H1 (cell line): ENCODE results near the gene CDC42EP5. TPM values are rescaled to one million over a fixed set of nuclear protein-coding genes. Genes with fewer than 3 reads are reported as not detected.

Source experiments
- CTCF ChIA-PET: fragments of 300-600 bp; sonication (Branson Sonifier 250); formaldehyde crosslinking; loops from one replicate; lab custom pipeline; 2021; ENCODE audit not compliant: partially characterized antibody; lab: Charles Lee
- POLR2A ChIA-PET: fragments of 300-600 bp; sonication (Branson Sonifier 250); formaldehyde crosslinking; loops from one replicate; lab custom pipeline; 2021; ENCODE audit warnings: inconsistent platforms; ENCODE audit not compliant: partially characterized antibody; lab: Charles Lee
- DNase-seq, 2 experiments: peaks; one replicate each; pipeline versions ENCODE4 v3.0.0 to v3.0.0-alpha.2; 2010 to 2022; ENCODE audit warnings: low spot score in 2 of 2, low read depth in 1 of 2, mixed read lengths in 1 of 2
- FAIRE-seq: peaks from 2 replicates; lab custom pipeline; 2011; peaks lifted over from hg19 to GRCh38; lab: Jason Lieb, UNC
- H2AFZ ChIP-seq: 2 replicates; pipeline ENCODE4 v1.8.1; 2012; ENCODE audit warnings: low read length, inconsistent platforms
- H2AK5ac ChIP-seq: 2 replicates; pipeline ENCODE4 v1.6.1; 2013; ENCODE audit warnings: low read depth, low read length
- H2BK120ac ChIP-seq: replicated peaks from 2 replicates; pipeline ENCODE3; 2013; ENCODE audit warnings: low read depth, low read length, inconsistent platforms
- H2BK12ac ChIP-seq: 2 replicates; pipeline ENCODE4 v1.6.1; 2013; ENCODE audit warnings: low read depth, low read length
- H2BK15ac ChIP-seq: 2 replicates; pipeline ENCODE4 v1.6.1; 2013; ENCODE audit warnings: low read length
- H2BK20ac ChIP-seq: 2 replicates; pipeline ENCODE4 v1.6.1; 2013; ENCODE audit warnings: low read length
- H2BK5ac ChIP-seq: 2 replicates; pipeline ENCODE4 v1.6.1; 2013; ENCODE audit warnings: low read depth, low read length
- H3K14ac ChIP-seq: 2 replicates; pipeline ENCODE4 v1.6.1; 2013; ENCODE audit warnings: inconsistent platforms; ENCODE audit not compliant: insufficient read length
- H3K18ac ChIP-seq: 2 replicates; pipeline ENCODE4 v1.6.1; 2013; ENCODE audit warnings: low read length; ENCODE audit errors: extremely low read depth
- H3K23ac ChIP-seq: 2 replicates; pipeline ENCODE4 v1.6.1; 2013; ENCODE audit warnings: inconsistent platforms; ENCODE audit not compliant: insufficient read length
- H3K23me2 ChIP-seq: 2 replicates; pipeline ENCODE4 v1.6.1; 2013; ENCODE audit warnings: low read depth, low read length
- H3K27ac ChIP-seq: 2 replicates; pipeline ENCODE4 v1.6.1; 2011; ENCODE audit warnings: low read depth, low read length, inconsistent platforms
- H3K27me3 ChIP-seq, 4 experiments: replicated peaks in 1 of 4; 1 replicate in 1 of 4; 2 replicates in 3 of 4; pipeline versions ENCODE4 v1.6.1 to v1.8.1; 2011 to 2013; ENCODE audit warnings: low read length in 3 of 4, mild to moderate bottlenecking in 3 of 4, inconsistent platforms in 2 of 4, mixed read lengths in 2 of 4, moderate library complexity in 1 of 4; ENCODE audit not compliant: control insufficient read depth in 3 of 4, insufficient read depth in 3 of 4; ENCODE audit errors: extremely low read depth in 1 of 4
- H3K36me3 ChIP-seq, 4 experiments: 2 replicates each; pipeline versions ENCODE4 v1.6.1 to v1.8.1; 2011 to 2013; ENCODE audit warnings: mild to moderate bottlenecking in 4 of 4, low read length in 3 of 4, moderate library complexity in 2 of 4, control low read depth in 1 of 4, inconsistent platforms in 1 of 4; ENCODE audit not compliant: insufficient read depth in 4 of 4, control insufficient read depth in 2 of 4
- H3K4ac ChIP-seq: replicated peaks from 2 replicates; pipeline ENCODE3; 2013; ENCODE audit warnings: low read length, low read depth, mixed read lengths, inconsistent platforms; ENCODE audit not compliant: insufficient read length
- H3K4me1 ChIP-seq, 4 experiments: replicated peaks in 1 of 4; 1 replicate in 1 of 4; 2 replicates in 3 of 4; pipeline versions ENCODE4 v1.6.1 to v1.8.1; 2011 to 2013; ENCODE audit warnings: low read length in 3 of 4, inconsistent platforms in 2 of 4, mixed read lengths in 1 of 4; ENCODE audit not compliant: insufficient read depth in 4 of 4, control insufficient read depth in 3 of 4
- H3K4me2 ChIP-seq, 2 experiments: 2 replicates each; pipeline versions ENCODE4 v1.6.1 to v1.8.1; 2011 to 2013; ENCODE audit warnings: low read depth in 2 of 2, low read length in 2 of 2, control low read depth in 1 of 2, inconsistent platforms in 1 of 2, mild to moderate bottlenecking in 1 of 2; ENCODE audit not compliant: insufficient read depth in 1 of 2
- H3K4me3 ChIP-seq, 4 experiments: fragments of 200-600, 300-600 bp in 1 of 4; sonication (generic), shearing (Covaris generic), sonication (Bioruptor Twin) in 1 of 4; 2 replicates each; pipeline versions ENCODE4 v1.5.1 to v1.8.1; 2011 to 2016; ENCODE audit warnings: low read length in 4 of 4, low read depth in 3 of 4, control low read depth in 2 of 4, inconsistent platforms in 2 of 4, mild to moderate bottlenecking in 2 of 4, mixed read lengths in 1 of 4, moderate library complexity in 1 of 4; ENCODE audit not compliant: insufficient read depth in 2 of 4; ENCODE audit errors: extremely low read depth in 1 of 4
- H3K56ac ChIP-seq: replicated peaks from 2 replicates; pipeline ENCODE3; 2013; ENCODE audit warnings: low read depth, mild to moderate bottlenecking, mixed read lengths, low read length, inconsistent platforms; ENCODE audit not compliant: insufficient read length
- H3K79me1 ChIP-seq: 2 replicates; pipeline ENCODE4 v1.6.1; 2013; ENCODE audit warnings: low read depth, low read length, control low read depth
- H3K79me2 ChIP-seq, 2 experiments: 2 replicates each; pipeline versions ENCODE4 v1.6.1 to v1.8.1; 2012 to 2013; ENCODE audit warnings: low read length in 2 of 2, mild to moderate bottlenecking in 2 of 2, inconsistent platforms in 1 of 2; ENCODE audit not compliant: insufficient read depth in 2 of 2, control insufficient read depth in 1 of 2
- H3K9ac ChIP-seq, 4 experiments: replicated peaks in 1 of 4; 1 replicate in 1 of 4; 2 replicates in 3 of 4; pipeline versions ENCODE4 v1.6.1 to v1.8.1; 2011 to 2013; ENCODE audit warnings: low read depth in 3 of 4, low read length in 3 of 4, control low read depth in 2 of 4, mild to moderate bottlenecking in 2 of 4, moderate library complexity in 2 of 4, inconsistent platforms in 1 of 4; ENCODE audit errors: extremely low read depth in 1 of 4
- H3K9me3 ChIP-seq, 2 experiments: 2 replicates each; pipeline versions ENCODE4 v1.6.1 to v1.8.1; 2012 to 2013; ENCODE audit warnings: mild to moderate bottlenecking in 2 of 2, moderate library complexity in 2 of 2, control low read depth in 1 of 2, inconsistent platforms in 1 of 2, low read depth in 1 of 2, low read length in 1 of 2, mixed read lengths in 1 of 2; ENCODE audit not compliant: insufficient read depth in 2 of 2
- H4K20me1 ChIP-seq, 2 experiments: replicated peaks in 1 of 2; 2 replicates each; pipeline versions ENCODE3 to v1.8.1; 2011 to 2013; ENCODE audit warnings: inconsistent platforms in 2 of 2, low read length in 2 of 2, mild to moderate bottlenecking in 1 of 2; ENCODE audit not compliant: insufficient read depth in 2 of 2, control insufficient read depth in 1 of 2
- H4K5ac ChIP-seq: 2 replicates; pipeline ENCODE4 v1.6.1; 2013; ENCODE audit warnings: low read length, low read depth, mixed read lengths, inconsistent platforms; ENCODE audit not compliant: insufficient read length
- H4K8ac ChIP-seq: 2 replicates; pipeline ENCODE4 v1.8.0; 2013; ENCODE audit warnings: mild to moderate bottlenecking, moderate library complexity, low read length, inconsistent platforms; ENCODE audit not compliant: insufficient read depth; ENCODE audit errors: extremely low read depth
- H4K91ac ChIP-seq: replicated peaks from 2 replicates; pipeline ENCODE3; 2013; ENCODE audit warnings: low read length, mixed read lengths, inconsistent platforms; ENCODE audit not compliant: insufficient read length
- E2F6 ChIP-seq: IDR thresholded peaks from 2 replicates; pipeline ENCODE4 v1.6.1; 2012; ENCODE audit warnings: inconsistent platforms
- POLR2A ChIP-seq, 2 experiments: IDR thresholded peaks; 1 replicate in 1 of 2; 2 replicates in 1 of 2; pipeline ENCODE4 v1.6.1; 2011; ENCODE audit warnings: low read depth in 2 of 2, low read length in 2 of 2, mild to moderate bottlenecking in 2 of 2; ENCODE audit errors: control extremely low read depth in 1 of 2
- WGBS, 2 experiments: shearing (Covaris generic) in 1 of 2; methylation state at CpG; one replicate each; pipeline versions ENCODE4 v1.1.6 to v1.1.7; 2013 to 2015; ENCODE audit warnings: low lambda C conversion rate in 2 of 2, mixed read lengths in 2 of 2, inconsistent platforms in 1 of 2, low coverage in 1 of 2, missing lambda C conversion rate in 1 of 2; ENCODE audit not compliant: insufficient replicate concordance in 2 of 2, insufficient coverage in 1 of 2, insufficient read length in 1 of 2; ENCODE audit errors: extremely low coverage in 1 of 2, missing lambda C conversion rate in 1 of 2; 5-methylcytosine and 5-hydroxymethylcytosine counted together
- polyA plus RNA-seq, 7 experiments: library from polyadenylated mRNA; depleted of rRNA in 3 of 7; stranded (reverse) in 5 of 7; unstranded in 2 of 7; fragments of >200 nt in 5 of 7; fragments of 200-250 nt in 2 of 7; gene quantifications; 1 replicate in 5 of 7; 2 replicates in 1 of 7; 4 replicates in 1 of 7; pipeline versions ENCODE4 v1.2.1 to v1.2.3, GENCODE V29; 2011 to 2013; ENCODE audit warnings: missing spikeins in 2 of 7, mixed read lengths in 2 of 7
- total RNA-seq: library from RNA; stranded (reverse); fragmentation: NEBNext Ultra II Directional; extraction: Animal tissue kit (Norgen Biotek cat#: 25700); gene quantifications from 2 replicates; pipeline ENCODE4 v1.2.1, GENCODE V29; 2021

CDC42EP5 gene
- total and polyA plus RNA-seq, 2 of the 8 experiments (the other 6 are each of a cell fraction or from before 2014, with no cell fraction given) = 1.8 to 2.1 TPM

GRCh38 chr19:54460230-54461005 is 12.7 kb downstream of the CDC42EP5 start:
- CTCF ChIA-PET = interaction anchor here (0.9 kb wide), 1 partner anchor 62 kb away, joined by 3 read pairs; no protein-coding TSS in a partner anchor
- no peak overlapping the region for H3K14ac ChIP-seq
- H2BK12ac ChIP-seq = no peak overlapping the region
- no peak overlapping the region for H2BK15ac ChIP-seq
- H4K5ac ChIP-seq = no peak overlapping the region
- DNase-seq = no peak
- H2BK20ac ChIP-seq = no peak overlapping the region
- H3K27me3 ChIP-seq = peaks cover 0 to 2% (median 1%) of the 10 kb centered on the region in 4 experiments; a peak in 3 of 7 replicates
- H2BK5ac ChIP-seq = no peak overlapping the region; the same call in 1 of the 2 replicates
- peaks cover 21 to 47% (median 38%) of the 10 kb centered on the region in 4 experiments; a peak in 7 of 8 replicates for H3K36me3 ChIP-seq
- H4K20me1 ChIP-seq = peaks cover 7 to 37% of the 10 kb centered on the region in 2 experiments
- no peak overlapping the region for H3K4me2 ChIP-seq
- peaks cover 0 to 4% of the 10 kb centered on the region in 2 experiments; a peak in 1 of 4 replicates for H3K79me2 ChIP-seq
- H3K4me1 ChIP-seq = peaks cover 0 to 8% (median 5%) of the 10 kb centered on the region in 4 experiments; a peak in 5 of 7 replicates
- H4K8ac ChIP-seq = no peak overlapping the region
- no peak overlapping the region for H4K91ac ChIP-seq
- WGBS, 2 experiments = 92% methylated on average over 21 of the region's 39 CpGs; no CpG with 5 or more reads in 1 of the 2 experiments
- H3K18ac ChIP-seq = no peak overlapping the region
- H3K79me1 ChIP-seq = peaks cover 15% of the 10 kb centered on the region
- H3K56ac ChIP-seq = no peak overlapping the region
- no peak overlapping the region for H2BK120ac ChIP-seq
- H3K9me3 ChIP-seq = no peaks in the 10 kb centered on the region
- H3K23me2 ChIP-seq = peaks cover 8% of the 10 kb centered on the region; the same call in 1 of the 2 replicates
- no peak for FAIRE-seq
- H2AK5ac ChIP-seq = no peak overlapping the region
- no peak overlapping the region; a peak in 1 of 7 replicates for H3K9ac ChIP-seq
- no peak overlapping the region for H3K23ac ChIP-seq
- no peak overlapping the region for H3K27ac ChIP-seq
- peak in 1 of 2 experiments; percentile 29; a peak in 1 of 3 replicates for TF ChIP-seq POLR2A (IDR thresholded peaks at IDR 0.05; ENCODE audit: control extremely low read depth in 1 of 2, low read depth in 2 of 2, low read length in 2 of 2)
- no peak for TF ChIP-seq E2F6
- H3K4ac ChIP-seq = no peak overlapping the region
- POLR2A ChIA-PET = interaction anchor here (1.0 to 6.7 kb wide), 7 partner anchors 10 to 45 kb away, joined by 3 to 129 read pairs (median 4); partner anchors contain the start of genes CDC42EP5, LENG8 and TTYH1
- no peak overlapping the region for H2AFZ ChIP-seq
- no peak overlapping the region for H3K4me3 ChIP-seq
